ENCODE data around the gene KLHL9. TPM values are rescaled to one million over a fixed set of nuclear protein-coding genes. Genes with fewer than 3 reads are reported as not detected.

The KLHL9 gene
- total RNA-seq, 1 experiment from 2014 or later, result 18.2 TPM

DNA sequence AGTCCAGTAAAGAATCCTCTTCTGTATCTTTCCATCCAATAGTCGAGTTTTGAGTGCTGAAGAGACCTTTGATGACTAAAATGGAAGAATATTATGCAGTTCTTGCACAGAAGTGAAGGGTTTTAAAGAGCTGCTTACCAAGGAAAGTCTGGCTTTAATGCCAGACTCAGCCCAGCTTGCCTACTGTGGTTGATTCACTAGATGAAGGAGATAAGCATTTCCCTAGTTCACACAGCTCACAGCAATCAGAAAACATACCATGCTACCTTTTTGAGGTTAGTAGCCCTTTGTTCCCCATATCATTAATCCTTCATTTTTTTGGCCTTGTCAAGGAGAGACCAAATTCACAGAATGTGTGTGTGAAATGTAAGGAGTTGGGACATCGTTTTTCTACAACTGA, 45.4 kb downstream of the KLHL9 start:
- no peaks in the 10 kb centered on the region for H4K20me1 ChIP-seq (ENCODE audit: control insufficient read depth, insufficient read depth, insufficient read length)
- no peak overlapping the region for H4K91ac ChIP-seq (ENCODE audit: insufficient read length, low read depth, low read length)
- DNase-seq, result no peak
- no peak overlapping the region for H2BK15ac ChIP-seq (ENCODE audit: low read depth, low read length)
- H3K9me3 Mint-ChIP-seq, result peaks cover 0 to 3% of the 10 kb centered on the region in 2 experiments; a peak in 3 of 5 replicates
- no peak overlapping the region for H4K5ac ChIP-seq (ENCODE audit: insufficient read length, low read depth, low read length)
- H3T11ph ChIP-seq (ENCODE audit: low read length), result no peak overlapping the region
- H2BK12ac ChIP-seq (ENCODE audit: insufficient read length, low read depth, low read length), result no peak overlapping the region
- H4K8ac ChIP-seq (replicated peaks; ENCODE audit: insufficient read length, low read depth, low read length), result no peak overlapping the region
- H3K27me3 Mint-ChIP-seq (ENCODE audit: low read depth), result peaks cover 33% of the 10 kb centered on the region
- H3K4ac ChIP-seq (ENCODE audit: low read depth, low read length), result no peak overlapping the region
- no peak overlapping the region for H3K18ac ChIP-seq (ENCODE audit: insufficient read length, low read depth, low read length)
- H2AK5ac ChIP-seq (ENCODE audit: insufficient read length, low read length), result no peak overlapping the region
- H3K9ac ChIP-seq (ENCODE audit: extremely low read depth, insufficient read length, low read length), result no peak overlapping the region
- H2AFZ ChIP-seq (ENCODE audit: low read length), result no peak overlapping the region
- WGBS (ENCODE audit: extremely low coverage, insufficient read length, low lambda C conversion rate), result no CpG with 5 or more reads among the region's 2 CpGs
- no peak overlapping the region for H3K27ac Mint-ChIP-seq
- no peak overlapping the region for H3K4me3 Mint-ChIP-seq
- H3K27me3 ChIP-seq (ENCODE audit: insufficient read depth, low read length), result no peaks in the 10 kb centered on the region; the same call in 1 of the 2 replicates
- H3K79me1 ChIP-seq (ENCODE audit: insufficient read depth, low read depth, low read length, poor library complexity, severe bottlenecking), result no peaks in the 10 kb centered on the region
- TF ChIP-seq, protein P1, sequence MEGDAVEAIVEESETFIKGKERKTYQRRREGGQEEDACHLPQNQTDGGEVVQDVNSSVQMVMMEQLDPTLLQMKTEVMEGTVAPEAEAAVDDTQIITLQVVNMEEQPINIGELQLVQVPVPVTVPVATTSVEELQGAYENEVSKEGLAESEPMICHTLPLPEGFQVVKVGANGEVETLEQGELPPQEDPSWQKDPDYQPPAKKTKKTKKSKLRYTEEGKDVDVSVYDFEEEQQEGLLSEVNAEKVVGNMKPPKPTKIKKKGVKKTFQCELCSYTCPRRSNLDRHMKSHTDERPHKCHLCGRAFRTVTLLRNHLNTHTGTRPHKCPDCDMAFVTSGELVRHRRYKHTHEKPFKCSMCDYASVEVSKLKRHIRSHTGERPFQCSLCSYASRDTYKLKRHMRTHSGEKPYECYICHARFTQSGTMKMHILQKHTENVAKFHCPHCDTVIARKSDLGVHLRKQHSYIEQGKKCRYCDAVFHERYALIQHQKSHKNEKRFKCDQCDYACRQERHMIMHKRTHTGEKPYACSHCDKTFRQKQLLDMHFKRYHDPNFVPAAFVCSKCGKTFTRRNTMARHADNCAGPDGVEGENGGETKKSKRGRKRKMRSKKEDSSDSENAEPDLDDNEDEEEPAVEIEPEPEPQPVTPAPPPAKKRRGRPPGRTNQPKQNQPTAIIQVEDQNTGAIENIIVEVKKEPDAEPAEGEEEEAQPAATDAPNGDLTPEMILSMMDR (conservative IDR thresholded peaks at IDR 0.05), result no peak
- H3K36me3 Mint-ChIP-seq (ENCODE audit: insufficient read depth in 1 of 3, low read depth in 3 of 3), result no peaks in the 10 kb centered on the region
- H3K14ac ChIP-seq (ENCODE audit: insufficient read depth, low read length), result no peak overlapping the region
- no peak overlapping the region for H3K27ac ChIP-seq (ENCODE audit: insufficient read length, low read depth, low read length)
- no peak overlapping the region for H3K4me2 ChIP-seq (ENCODE audit: insufficient read depth, insufficient read length, low read length)
- no peaks in the 10 kb centered on the region for H3K4me1 Mint-ChIP-seq
- no peak overlapping the region for H3K56ac ChIP-seq (ENCODE audit: insufficient read length, low read depth, low read length)
- no peaks in the 10 kb centered on the region for H3K23me2 ChIP-seq (ENCODE audit: insufficient read length, low read depth, low read length, poor library complexity, severe bottlenecking)
- no peaks in the 10 kb centered on the region for H3K4me1 ChIP-seq (ENCODE audit: insufficient read depth, low read length)
- no peak overlapping the region for H2BK5ac ChIP-seq (ENCODE audit: insufficient read length, low read length)
- H2BK20ac ChIP-seq (ENCODE audit: low read depth, low read length, poor library complexity, severe bottlenecking), result no peak overlapping the region
- H3K79me2 ChIP-seq (ENCODE audit: insufficient read depth, low read length), result no peaks in the 10 kb centered on the region
- no peak overlapping the region for H3K23ac ChIP-seq (ENCODE audit: insufficient read length, low read depth, low read length)
- no peak overlapping the region for H2BK120ac ChIP-seq (ENCODE audit: low read depth, low read length, poor library complexity, severe bottlenecking)
- H3K9me3 ChIP-seq (ENCODE audit: control insufficient read depth, low read depth, low read length), result no peaks in the 10 kb centered on the region
